ENCODE results near the gene CKS1B. TPM values are rescaled to one million over a fixed set of nuclear protein-coding genes. Genes with fewer than 3 reads are reported as not detected.
"Not testable (repeated sequence)": the region's sequence is repeated elsewhere in the genome, so short reads cannot be mapped to it uniquely, and the experiment has no call there.

The CKS1B gene
- polyA plus RNA-seq, 3 donors = 80.2 to 111 (median 109) TPM

DNA sequence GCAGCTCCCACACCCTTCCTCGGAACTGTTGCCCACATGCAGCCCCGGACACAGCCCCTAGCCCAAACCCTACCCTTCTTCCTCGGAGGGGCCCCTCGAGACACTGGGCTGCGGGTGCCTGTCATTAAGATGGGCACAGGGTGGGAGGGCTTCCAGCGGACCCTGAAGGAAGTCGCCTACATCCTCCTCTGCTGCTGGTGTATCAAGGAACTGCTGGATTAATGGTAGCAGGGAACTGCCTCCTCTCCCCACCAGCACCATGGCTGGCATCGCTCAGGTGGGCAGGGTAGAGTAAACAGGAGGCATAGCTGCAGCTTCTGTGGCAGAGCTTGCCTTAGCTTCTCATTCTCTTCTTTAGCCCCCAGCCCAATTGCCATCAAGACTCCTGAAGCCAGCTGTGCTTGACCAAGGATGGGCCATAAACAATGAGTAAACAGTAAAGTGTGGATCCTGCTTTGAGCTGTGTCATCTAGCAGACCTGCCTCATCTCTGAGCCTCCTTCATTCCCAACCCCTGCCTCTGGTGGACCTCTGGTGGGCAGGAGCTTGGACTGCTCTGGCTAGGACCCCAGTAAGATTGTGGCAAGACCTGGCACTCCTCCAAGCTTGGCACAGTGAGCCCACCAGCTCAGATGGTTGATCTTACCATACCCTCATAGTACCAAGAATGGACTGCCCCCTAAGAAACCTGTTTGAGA, 19.2 kb downstream of the CKS1B start, which contains the start of gene LENEP:
Gene LENEP (plus strand): TSS at position 15 of the 697 bp plus-strand sequence. CDS start 22 bp downstream, at position 37.
- DNase-seq (ENCODE audit: extremely low read depth in 1 of 11, low read depth in 9 of 11, low spot score in 4 of 11) = no peak

DNA sequence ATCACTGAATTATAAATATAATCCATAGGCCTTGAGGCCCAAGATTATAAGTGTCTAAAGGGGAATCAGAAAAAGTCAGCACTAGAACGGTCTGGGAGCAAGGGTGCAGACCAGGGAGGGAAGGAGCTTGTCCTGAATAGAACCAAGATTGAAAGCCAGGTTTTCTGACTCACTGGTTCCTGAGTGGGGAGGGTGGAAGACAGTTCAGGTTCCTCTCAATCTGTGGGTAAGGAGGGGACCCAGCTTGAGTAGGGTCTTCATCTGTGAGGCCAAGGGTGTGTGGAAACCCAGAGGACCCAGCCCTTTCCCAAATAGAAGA, 19.7 kb downstream of the CKS1B start:
- no peak for DNase-seq (ENCODE audit: extremely low read depth in 1 of 11, low read depth in 9 of 11, low spot score in 4 of 11)

DNA sequence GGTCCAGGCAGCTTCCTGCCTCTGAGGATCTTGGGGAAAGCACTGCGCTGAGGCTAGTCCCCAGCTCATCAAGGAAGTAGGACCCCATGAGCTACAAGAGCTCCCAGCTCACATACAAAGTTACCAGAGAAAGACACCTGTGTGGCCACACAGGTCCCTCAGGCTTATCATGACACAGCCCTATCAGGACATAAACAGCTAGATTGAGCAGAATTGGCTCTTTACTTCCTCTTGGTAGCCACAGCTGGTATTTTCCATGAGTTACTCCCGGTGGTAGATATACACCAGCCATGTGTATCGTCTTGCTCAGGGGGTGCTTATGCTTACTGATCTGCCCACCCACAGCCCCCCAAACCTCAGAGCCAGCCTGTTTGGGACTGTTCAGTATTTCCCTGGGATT, 20.1 kb downstream of the CKS1B start:
- DNase-seq (ENCODE audit: extremely low read depth in 1 of 11, low read depth in 9 of 11, low spot score in 4 of 11) = no peak

DNA sequence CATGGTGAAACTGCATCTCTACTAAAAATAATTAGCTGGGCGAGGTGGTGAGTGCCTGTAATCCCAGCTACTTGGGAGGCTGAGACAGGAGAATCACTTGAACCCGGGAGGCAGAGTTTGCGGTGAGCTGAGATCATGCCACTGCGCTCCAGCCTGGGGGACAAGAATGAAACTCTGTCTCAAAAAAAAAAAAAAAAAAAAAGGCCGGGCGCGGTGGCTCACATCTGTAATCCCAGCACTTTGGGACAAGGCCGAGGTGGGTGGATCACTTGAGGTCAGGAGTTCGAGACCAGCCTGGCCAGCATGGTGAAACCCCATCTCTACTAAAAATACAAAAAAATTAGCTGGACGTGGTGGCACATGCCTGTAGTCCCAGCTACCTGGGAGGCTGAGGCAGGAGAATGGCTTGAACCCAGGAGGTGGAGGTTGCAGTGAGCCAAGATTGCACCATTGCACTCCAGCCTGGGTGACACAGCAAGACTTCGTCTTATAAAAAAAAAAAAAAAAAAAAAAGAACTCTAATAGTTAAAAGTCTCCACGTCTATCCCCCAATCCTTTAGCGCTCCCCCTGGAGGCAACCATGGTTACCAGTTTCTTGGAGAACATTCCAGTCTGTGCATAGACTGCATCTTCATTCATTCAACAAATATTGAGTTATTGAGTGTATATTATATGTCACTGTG, 21.0 kb downstream of the CKS1B start:
- not testable (repeated sequence) for DNase-seq (ENCODE audit: extremely low read depth in 1 of 11, low read depth in 9 of 11, low spot score in 4 of 11)

DNA sequence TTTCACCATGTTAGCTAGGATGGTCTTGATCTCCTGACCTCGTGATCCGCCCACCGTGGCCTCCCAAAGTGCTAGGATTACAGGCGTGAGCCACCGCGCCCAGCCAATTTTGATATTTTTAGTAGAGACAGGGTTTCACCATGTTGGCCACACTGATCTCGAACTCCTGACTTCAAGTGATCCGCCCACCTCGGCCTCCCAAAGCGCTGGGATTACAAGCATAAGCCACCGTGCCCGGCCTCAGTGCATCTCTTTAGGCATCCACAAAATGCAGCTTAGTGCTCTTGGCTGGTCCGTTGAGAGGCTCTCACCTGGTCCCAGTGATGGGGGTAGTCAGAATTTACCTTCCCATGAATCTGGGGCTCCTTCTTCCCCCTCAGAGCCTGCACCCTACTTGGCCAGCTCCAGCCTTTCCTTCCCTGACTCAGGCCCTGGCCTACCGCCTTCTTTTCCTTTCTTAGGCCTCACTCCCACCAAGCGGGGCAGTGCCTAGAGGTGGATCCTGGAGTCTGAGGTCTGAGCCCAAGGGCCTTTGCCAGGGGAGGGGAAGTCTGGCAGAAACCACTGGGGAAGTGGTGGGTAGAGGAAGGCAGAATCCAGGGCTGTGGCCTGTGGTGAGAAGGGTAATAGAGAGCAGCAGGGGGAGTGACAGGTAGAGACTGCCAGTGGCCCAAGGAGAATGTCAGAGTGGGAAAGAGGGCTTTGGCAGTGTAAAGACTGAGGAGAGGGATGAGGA, 22.7 kb downstream of the CKS1B start:
- no peak for DNase-seq (ENCODE audit: extremely low read depth in 1 of 11, low read depth in 9 of 11, low spot score in 4 of 11)

DNA sequence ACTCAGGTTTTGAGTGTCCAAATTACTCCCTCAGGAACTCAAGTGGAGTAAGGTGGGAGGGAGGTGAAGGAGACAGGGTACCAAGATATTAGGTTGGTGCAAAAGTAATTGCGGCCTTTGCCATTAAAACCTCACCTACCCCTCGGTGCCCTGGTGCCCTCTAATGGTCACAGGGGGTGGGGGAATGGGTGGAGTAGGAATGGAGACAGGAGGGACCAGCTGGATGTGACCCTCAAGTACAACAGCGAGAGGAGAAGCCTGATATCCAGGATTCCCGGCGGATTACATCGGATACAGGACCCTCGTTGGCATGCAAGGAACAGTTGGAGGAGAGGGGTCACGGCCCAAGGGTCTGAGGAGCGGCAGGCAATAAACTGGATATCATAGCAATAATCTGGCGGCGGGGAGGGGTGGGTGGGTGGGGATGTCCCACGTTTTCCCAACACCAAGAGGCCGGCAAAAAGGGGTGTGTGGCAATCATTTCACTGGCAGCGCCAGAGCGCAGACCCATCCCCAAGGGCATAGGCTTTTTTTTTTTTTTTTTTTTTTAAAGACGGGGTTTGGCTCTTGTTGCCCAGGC, 23.8 kb downstream of the CKS1B start:
- DNase-seq (ENCODE audit: extremely low read depth in 1 of 11, low read depth in 9 of 11, low spot score in 4 of 11) = no peak

DNA sequence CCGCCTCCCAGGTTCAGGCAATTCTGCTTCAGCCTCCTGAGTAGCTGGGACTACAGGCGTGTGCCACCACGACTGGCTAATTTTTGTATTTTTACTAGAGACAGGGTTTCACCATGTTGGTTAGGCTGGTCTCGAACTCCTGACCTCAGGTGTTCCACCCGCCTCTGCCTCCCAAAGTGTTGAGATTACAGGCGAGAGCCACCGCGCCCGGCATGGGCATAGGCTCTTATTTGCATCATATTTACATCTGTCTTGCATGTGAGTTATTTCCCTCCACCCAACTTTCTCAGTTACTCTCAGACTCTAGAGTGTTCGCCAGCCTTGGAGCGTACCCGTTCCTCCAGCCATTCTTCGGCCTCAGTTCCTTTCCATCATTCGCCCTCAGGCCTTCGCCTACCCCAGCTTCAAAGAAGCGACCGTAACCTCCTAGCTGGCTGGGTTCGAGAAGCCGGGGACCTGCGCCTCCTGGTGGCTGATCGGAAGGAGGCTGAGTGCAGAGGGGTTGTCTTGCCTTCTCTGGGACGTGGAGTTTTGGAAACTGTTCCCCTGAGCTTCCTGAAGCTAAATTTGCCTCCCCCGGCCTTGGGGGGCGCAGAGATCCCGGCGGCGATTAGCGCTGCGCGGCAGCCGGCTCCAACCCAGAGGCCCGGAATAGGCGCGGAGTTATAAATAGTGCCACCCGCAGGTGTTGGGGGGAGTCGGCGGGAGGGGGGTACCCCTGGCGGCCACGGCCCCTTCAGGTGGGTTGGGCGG, 24.5 kb downstream of the CKS1B start:
- peak in 2 of 11 donors; percentile 57 to 68 for DNase-seq (ENCODE audit: extremely low read depth in 1 of 11, low read depth in 9 of 11, low spot score in 4 of 11)

DNA sequence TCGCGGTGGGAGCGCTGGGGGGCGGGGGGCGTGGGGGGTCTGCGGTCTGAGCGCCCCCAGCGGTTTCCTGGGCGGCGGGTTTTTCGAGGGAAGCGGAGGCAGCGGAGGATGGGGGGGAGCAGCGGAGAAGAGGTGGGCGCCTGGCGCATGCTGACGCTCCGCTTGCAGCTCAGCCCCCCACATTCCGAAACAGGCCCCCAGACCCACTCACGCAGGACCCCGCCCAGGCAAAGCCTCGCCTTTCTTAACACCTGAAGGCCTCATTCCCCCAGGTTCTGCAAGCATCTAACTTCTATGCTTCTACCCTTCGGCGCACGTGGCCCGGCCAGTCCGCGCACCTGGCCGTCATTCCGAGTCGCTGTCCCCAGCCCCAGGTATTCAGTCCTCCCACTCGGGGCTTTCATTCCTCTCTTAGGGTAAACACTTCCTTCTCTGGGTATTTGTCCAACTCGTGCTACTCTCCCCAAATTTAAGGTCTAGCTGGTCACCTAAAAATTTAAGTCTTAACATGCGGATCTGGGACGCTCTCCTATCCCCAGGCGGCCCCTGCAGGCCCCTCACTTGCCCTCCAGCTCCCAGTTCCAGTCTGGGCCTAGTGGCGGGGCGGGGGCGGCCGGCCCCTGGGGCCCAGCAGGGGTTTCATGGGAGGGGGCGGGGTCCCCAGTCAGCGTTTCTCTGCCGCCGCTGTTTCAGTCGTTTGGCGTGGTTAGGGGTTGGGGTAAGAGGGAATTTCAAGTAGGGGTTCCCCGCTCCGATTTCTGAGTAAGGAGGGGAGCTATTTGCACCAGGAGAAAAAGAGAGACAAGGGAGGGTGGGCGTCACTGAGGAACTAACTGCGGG, 25.3 kb downstream of the CKS1B start:
- DNase-seq (ENCODE audit: extremely low read depth in 1 of 11, low read depth in 9 of 11, low spot score in 4 of 11) = peak in 1 of 11 donors; percentile 29

DNA sequence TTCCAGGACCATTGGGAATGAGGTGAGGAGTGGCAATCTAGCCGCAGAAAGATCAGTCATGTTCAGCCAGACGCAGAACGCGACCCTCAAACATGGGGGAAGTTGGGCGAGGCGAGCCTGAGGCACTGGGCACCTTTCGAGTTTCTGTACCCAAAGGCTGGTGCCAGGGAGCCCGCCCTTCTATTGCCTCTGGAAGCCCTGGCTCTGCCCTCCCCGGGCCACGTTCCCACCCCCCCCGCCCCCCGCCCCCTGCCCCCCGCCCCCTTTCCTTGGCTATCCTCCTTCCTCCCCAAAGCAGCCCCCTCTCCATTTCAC, 25.9 kb downstream of the CKS1B start:
- no peak for DNase-seq (ENCODE audit: extremely low read depth in 1 of 11, low read depth in 9 of 11, low spot score in 4 of 11)

DNA sequence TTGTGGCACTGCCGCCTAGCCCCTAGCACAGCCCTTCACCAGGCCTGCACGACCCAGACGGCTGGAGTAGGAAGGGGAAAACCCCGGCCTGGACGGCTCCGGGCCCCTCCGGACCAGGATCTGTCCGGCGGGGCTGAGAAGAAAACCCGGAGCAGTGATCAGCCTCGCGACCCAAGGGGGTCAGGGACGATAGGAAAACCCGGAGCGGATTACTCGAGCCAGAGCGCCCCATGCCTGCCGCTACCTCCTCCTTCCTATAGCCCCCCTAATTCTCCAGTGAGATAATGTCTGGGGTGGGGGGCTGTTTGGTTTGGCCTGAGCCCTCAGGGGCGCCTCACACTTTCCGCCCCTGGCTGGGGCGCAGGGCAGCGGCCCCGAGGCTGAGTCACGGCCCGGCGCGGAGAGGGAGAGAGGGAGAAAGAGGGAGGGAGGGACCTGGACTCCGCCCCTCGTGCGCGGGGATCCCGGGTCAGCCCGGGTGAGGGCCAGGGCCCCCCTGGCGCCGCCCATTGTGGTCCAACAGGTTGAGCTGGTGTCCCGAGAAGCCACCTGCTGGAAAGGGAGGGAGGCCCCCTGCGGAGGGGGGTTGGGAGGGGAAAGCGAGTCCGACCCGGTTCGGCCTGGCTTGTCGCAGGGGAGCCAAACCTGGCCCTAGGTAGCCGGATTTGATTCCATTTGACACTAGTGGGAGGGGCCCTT, 26.4 kb downstream of the CKS1B start:
- peak in 10 of 11 donors; percentile 86 to 95 (median 89) for DNase-seq (ENCODE audit: extremely low read depth in 1 of 11, low read depth in 9 of 11, low spot score in 4 of 11)

DNA sequence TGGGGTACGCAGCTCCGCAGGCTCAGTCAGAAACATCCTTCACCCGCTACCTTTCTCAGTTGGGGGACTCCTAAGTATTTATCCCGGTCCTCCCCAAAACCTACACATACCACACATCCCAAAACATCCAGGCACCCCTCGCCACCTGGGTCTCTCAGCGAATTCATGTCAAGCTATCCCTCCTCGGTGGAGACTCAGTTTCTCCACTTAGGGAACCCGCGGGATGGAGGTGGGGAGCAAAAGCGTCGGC, 26.9 kb downstream of the CKS1B start:
- DNase-seq (ENCODE audit: extremely low read depth in 1 of 11, low read depth in 9 of 11, low spot score in 4 of 11) = no peak

DNA sequence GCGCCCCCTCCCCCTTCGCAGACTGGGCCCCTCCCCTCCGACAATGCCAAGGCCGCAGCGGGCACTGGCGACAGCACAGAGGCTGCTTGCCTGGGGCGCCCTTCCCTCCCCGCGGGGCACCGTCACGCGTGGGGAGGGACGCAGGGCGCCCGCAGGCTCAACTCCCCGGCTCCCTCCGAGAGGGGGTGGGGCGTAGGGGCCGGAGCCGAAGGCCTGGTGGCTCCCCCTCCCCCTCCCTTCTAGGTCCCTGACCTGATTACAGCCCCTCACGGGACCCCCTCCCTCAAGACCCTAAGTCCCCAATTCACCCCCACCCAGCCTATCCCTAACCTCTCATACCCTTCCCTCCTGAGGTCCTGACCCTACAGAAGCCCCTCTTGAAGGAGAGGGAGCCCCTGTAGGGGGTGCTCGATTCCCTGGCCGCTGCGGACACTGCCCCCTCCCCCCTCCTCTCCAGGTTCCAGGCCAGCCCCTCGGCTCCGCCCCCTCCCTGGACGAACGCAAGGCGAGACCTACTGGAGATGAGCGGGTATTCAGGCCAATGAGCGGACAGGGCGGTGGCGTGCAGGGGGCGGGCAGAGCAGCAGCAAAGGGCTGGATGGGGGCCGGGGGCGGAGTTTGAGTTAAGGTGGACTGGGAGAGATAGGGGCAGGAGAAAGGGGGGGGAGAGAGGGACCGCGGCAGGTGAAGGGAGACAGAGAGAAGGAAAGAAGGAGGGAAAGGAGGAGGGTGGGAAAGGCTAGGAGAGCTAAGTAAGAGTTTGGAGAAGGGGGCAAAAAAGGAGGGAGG, 27.4 kb downstream of the CKS1B start:
- peak; percentile 94 to 99 (median 98) for DNase-seq (ENCODE audit: extremely low read depth in 1 of 11, low read depth in 9 of 11, low spot score in 4 of 11)

DNA sequence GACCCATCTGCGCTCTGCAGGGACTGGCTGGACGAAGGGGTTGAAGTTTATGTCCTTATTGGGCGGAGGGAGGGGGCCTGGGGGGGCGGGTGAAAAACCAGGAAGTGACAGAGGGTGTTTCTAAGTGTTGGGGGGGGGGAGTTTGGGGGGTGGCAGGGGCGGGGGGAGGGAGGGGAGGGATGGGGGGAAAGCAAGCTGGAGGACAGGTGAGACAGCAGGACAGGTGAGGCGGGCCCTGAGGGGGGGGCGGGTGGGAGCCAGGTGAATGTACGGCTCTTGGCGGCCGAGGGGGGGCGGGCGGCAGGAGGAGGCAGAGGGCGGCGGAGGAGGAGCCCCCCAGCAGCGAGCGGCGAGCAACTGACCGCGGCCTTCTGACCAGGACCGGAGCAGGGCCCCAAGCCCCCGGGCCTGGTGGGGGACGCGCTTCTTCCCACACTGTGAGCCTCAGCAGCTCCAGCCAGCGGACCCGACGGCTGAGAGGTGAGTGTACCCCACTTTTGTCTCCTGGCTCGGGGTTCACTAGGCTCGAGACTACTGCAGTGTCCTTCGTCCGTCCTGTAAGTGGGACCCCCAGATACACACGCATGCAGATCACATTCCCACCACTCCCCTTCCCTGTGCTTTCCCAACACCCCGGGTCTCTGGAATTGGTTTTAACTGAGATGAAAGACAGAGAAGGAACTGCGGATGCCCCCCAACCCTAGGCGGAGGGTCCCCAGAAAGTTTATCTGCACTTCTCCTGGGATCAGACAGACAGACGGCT, 28.2 kb downstream of the CKS1B start, which contains the start of gene ZBTB7B:
Gene ZBTB7B (plus strand): TSS at position 339 of the 763 bp plus-strand sequence. CDS start 11,859 bp downstream, outside the sequence.
- no peak for DNase-seq (ENCODE audit: extremely low read depth in 1 of 11, low read depth in 9 of 11, low spot score in 4 of 11)

DNA sequence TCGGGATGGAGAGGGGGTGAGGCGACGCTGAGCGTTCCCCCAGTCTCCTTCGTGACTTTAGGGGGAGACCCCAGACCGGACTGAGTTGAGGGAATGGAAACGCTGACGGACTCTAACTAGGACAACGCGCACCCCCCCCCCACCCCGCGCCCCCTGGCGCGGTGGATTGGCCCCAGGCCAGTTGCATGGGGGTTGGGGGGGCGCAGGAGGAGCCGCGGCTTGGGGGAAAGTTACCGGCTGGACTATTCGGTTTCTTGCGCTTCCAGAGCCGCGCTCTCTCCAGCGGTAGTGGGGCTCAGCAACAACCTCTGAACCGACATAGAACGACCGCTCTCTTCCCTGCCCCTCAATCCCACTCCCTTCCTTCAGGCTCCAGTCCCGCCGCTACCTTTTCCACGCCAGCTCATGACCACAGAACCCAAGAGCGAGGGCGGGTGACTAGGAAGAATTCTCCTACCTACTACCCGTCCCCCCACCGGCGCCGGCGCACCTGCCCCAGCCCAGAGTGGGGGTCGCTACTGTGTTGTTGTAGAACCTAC, 28.8 kb downstream of the CKS1B start:
- DNase-seq (ENCODE audit: extremely low read depth in 1 of 11, low read depth in 9 of 11, low spot score in 4 of 11) = peak in 1 of 11 donors; percentile 18

DNA sequence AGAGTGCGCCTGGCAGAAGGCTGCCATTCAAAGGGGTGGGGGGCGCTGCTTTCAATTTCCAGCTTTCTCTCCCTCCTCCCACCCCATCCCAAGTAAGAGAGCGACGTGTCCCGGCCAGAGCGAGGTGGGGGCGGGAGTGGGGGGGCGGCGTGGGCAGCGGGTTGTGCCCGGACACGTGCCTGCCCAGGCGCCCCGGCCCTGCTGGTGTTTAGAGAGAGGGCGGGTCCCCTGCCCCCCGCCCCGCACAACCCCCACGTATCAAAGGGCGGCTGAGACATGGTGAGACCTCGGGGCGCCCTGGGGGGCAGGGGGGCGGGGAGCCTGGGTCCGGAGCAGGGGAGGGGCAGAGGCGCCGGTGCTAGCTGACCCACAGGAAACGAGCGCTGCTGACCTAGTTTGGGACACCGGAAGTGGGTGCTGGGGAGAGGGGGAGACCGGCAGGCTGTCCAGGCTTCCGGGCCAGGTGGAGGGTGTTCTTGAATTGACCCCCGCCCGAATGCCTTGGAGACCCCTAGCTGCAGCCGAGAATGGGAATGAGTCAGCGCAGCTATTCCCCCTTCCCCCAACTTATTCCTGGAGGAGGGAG, 29.4 kb downstream of the CKS1B start:
- peak in 1 of 11 donors; percentile 33 for DNase-seq (ENCODE audit: extremely low read depth in 1 of 11, low read depth in 9 of 11, low spot score in 4 of 11)
